ENCODE results near the gene CROCC2.

Gene CROCC2

GRCh38 chr2:240917684-240918257 is 11.6 kb downstream of the CROCC2 start:
- no peaks in the 10 kb centered on the region for H3K36me3 Mint-ChIP-seq (ENCODE audit: low read depth)
- H3K27me3 Mint-ChIP-seq (ENCODE audit: low read depth) = peaks cover 10% of the 10 kb centered on the region
- H3K4me3 Mint-ChIP-seq = no peak overlapping the region
- H3K9me3 Mint-ChIP-seq = no peaks in the 10 kb centered on the region
- H3K27ac Mint-ChIP-seq = no peak overlapping the region
- H3K4me1 Mint-ChIP-seq (ENCODE audit: low read depth) = no peaks in the 10 kb centered on the region

GRCh38 chr2:240918258-240919091 is 12.3 kb downstream of the CROCC2 start:
- no peak overlapping the region for H3K27ac Mint-ChIP-seq
- no peaks in the 10 kb centered on the region for H3K9me3 Mint-ChIP-seq
- no peak overlapping the region for H3K4me3 Mint-ChIP-seq
- H3K27me3 Mint-ChIP-seq (ENCODE audit: low read depth) = peaks cover 10% of the 10 kb centered on the region
- H3K36me3 Mint-ChIP-seq (ENCODE audit: low read depth) = no peaks in the 10 kb centered on the region
- H3K4me1 Mint-ChIP-seq (ENCODE audit: low read depth) = no peaks in the 10 kb centered on the region

- H3K4me1 Mint-ChIP-seq (ENCODE audit: low read depth) = no peaks in the 10 kb centered on the region
- no peaks in the 10 kb centered on the region for H3K36me3 Mint-ChIP-seq (ENCODE audit: low read depth)
- H3K4me3 Mint-ChIP-seq = no peak overlapping the region
- H3K27ac Mint-ChIP-seq = no peak overlapping the region
- peaks cover 10% of the 10 kb centered on the region for H3K27me3 Mint-ChIP-seq (ENCODE audit: low read depth)
- no peaks in the 10 kb centered on the region for H3K9me3 Mint-ChIP-seq
Measured at GRCh38 chr2:240919161-240919781, 13.1 kb downstream of the CROCC2 start.

DNA sequence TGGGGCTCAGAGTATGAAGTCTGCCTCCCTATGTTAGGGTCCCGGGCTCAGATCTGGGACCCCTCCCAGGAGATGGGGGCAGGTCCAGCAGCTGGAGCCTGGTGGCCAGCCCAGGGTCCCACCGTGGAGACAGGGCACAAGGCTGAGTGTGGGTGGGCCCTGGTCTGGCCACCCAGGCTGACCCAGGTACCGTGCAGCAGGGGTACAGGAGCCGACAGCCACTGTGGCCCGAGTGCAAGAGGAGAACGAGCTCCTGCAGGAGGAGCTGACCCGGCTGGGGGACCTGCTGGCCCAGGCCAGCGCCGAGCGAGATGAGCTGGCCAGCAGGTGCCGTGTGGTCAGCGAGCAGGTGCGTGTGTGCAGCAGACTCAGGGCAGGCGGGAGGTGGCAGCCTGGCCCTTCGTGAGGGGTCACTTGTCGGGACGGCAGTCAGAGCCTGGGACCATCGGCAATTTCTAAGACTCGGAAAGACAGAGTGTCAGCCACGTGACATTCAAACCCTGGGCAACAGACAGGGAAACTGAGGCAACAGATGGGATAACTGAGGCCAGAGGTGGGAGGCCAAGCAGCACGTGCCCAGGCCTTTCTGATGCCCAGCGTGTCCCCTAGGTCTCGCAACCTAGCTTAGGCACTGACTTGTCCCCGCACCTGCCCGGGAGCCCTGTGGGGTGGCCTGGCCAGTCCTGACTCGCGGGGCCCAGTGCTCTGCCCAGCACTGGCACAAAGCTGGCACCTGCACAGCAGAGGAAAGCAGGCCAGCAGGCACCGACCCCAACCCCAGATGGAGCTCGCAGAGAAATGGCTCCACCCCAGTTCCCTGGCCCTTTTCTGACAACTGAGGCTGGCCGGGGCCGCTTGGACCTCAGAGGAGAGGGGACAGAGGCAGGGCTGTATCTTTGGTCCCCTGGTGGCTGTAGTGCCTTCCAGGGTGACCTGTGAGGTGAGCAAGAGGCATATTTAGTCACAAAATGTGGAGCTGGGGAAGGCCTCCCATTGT is 13.9 kb downstream of the CROCC2 start:
- H3K9me3 Mint-ChIP-seq = no peaks in the 10 kb centered on the region
- H3K4me1 Mint-ChIP-seq (ENCODE audit: low read depth) = no peaks in the 10 kb centered on the region
- H3K36me3 Mint-ChIP-seq (ENCODE audit: low read depth) = no peaks in the 10 kb centered on the region
- H3K27ac Mint-ChIP-seq = no peak overlapping the region
- H3K27me3 Mint-ChIP-seq (ENCODE audit: low read depth) = peaks cover 10% of the 10 kb centered on the region
- H3K4me3 Mint-ChIP-seq = no peak overlapping the region

- Mint-ChIP-seq H3K4me3 (no peak overlapping the region), H3K27ac (no peak overlapping the region), H3K36me3 (ENCODE audit: low read depth) (no peaks in the 10 kb centered on the region), H3K4me1 (ENCODE audit: low read depth) (no peaks in the 10 kb centered on the region), H3K27me3 (ENCODE audit: low read depth) (peaks cover 4% of the 10 kb centered on the region), H3K9me3 (no peaks in the 10 kb centered on the region)
Measured at GRCh38 chr2:240920783-240921231, 14.7 kb downstream of the CROCC2 start.

- Mint-ChIP-seq H3K4me3 (no peak overlapping the region), H3K27ac (no peak overlapping the region), H3K4me1 (ENCODE audit: low read depth) (no peaks in the 10 kb centered on the region), H3K9me3 (no peaks in the 10 kb centered on the region), H3K27me3 (ENCODE audit: low read depth) (peaks cover 4% of the 10 kb centered on the region), H3K36me3 (ENCODE audit: low read depth) (no peaks in the 10 kb centered on the region)
Measured at GRCh38 chr2:240921311-240921994, 15.3 kb downstream of the CROCC2 start.

DNA sequence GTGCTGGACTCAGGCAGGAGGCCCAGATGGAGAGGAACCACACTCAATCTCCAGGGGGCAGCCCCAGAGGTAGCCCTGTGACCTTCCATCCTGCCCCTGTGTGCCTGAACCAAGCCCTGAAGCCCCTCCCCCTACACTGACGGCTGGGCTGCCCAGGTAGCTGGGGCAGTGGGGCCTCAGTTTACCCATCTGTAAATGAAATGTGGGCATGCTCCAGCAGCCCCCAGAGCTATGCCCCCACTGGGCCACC is 15.8 kb downstream of the CROCC2 start:
- H3K27ac Mint-ChIP-seq = no peak overlapping the region
- no peaks in the 10 kb centered on the region for H3K36me3 Mint-ChIP-seq (ENCODE audit: low read depth)
- peaks cover 4% of the 10 kb centered on the region for H3K27me3 Mint-ChIP-seq (ENCODE audit: low read depth)
- no peak overlapping the region for H3K4me3 Mint-ChIP-seq
- no peaks in the 10 kb centered on the region for H3K9me3 Mint-ChIP-seq
- H3K4me1 Mint-ChIP-seq (ENCODE audit: low read depth) = no peaks in the 10 kb centered on the region

DNA sequence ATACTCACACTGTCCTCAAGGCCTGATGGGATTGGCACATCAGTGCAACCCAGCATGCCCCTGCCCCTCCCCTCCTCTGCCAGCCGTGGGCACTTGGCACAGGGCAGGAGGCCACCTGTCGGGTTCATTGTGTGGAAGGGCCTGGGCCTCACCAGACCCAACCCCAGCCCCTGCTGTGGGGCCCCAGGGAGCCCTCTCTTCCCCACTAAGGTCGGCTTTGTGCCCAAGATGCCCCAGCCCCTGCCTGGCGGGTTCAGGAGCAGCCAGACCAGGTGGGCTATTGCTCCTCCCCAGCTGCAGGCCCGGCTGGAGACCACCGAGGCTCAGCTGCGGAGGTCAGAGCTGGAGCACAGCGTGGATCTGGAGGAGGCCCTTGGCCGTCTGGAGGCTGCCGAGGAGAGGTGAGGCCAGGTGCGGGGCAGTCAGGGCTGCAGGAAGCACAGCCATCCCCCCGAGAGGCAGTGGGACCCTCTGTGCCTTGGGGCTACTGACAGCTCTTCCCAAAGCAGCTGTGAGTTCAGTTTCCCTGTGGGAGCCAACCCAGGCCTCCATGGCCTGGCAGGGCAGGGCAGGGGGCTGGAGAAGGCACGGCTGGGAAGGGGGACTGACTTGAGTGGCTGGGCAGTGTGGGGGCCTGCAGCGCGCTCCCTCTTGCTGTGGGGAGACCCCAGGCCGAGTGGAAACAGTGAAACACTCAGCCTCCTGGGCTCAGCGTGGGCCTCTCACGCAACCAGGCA is 16.3 kb downstream of the CROCC2 start:
- no peak overlapping the region for H3K4me3 Mint-ChIP-seq
- no peaks in the 10 kb centered on the region for H3K4me1 Mint-ChIP-seq (ENCODE audit: low read depth)
- no peaks in the 10 kb centered on the region for H3K27me3 Mint-ChIP-seq (ENCODE audit: low read depth)
- no peaks in the 10 kb centered on the region for H3K9me3 Mint-ChIP-seq
- no peaks in the 10 kb centered on the region for H3K36me3 Mint-ChIP-seq (ENCODE audit: low read depth)
- no peak overlapping the region for H3K27ac Mint-ChIP-seq

DNA sequence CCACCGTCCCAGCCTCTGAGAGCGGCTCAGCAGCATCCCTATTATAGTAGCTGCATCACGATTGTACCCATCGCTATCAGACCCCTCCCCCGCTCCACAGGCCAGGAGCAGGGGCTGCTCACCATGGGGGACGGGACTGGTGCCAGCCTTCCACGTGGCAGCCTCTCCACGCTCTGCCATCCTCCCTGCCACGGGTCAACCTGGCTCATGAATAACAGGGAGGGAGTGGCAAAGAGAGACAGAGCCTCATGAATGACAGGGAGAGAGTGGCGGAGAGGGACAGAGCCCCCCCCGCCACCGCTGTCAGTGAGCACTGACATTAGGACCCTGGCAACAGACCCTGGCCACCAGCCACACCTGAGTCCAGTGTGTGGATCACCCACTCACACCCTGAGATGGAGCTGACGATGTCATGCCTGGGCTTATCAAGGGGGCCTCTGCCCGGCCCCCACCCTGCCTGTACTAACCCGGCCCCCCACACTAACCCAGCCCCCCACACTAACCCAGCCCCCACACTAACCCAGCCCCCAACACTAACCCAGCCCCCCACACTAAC is 16.9 kb downstream of the CROCC2 start:
- H3K36me3 Mint-ChIP-seq (ENCODE audit: low read depth) = no peaks in the 10 kb centered on the region
- no peaks in the 10 kb centered on the region for H3K9me3 Mint-ChIP-seq
- H3K27me3 Mint-ChIP-seq (ENCODE audit: low read depth) = no peaks in the 10 kb centered on the region
- no peaks in the 10 kb centered on the region for H3K4me1 Mint-ChIP-seq (ENCODE audit: low read depth)
- H3K27ac Mint-ChIP-seq = no peak overlapping the region
- no peak overlapping the region for H3K4me3 Mint-ChIP-seq

GRCh38 chr2:240925191-240925567 is 19.0 kb downstream of the CROCC2 start:
- Mint-ChIP-seq H3K9me3 (no peaks in the 10 kb centered on the region), H3K4me1 (ENCODE audit: low read depth) (no peaks in the 10 kb centered on the region), H3K27me3 (ENCODE audit: low read depth) (no peaks in the 10 kb centered on the region), H3K4me3 (no peak overlapping the region), H3K27ac (no peak overlapping the region), H3K36me3 (ENCODE audit: low read depth) (no peaks in the 10 kb centered on the region)

DNA sequence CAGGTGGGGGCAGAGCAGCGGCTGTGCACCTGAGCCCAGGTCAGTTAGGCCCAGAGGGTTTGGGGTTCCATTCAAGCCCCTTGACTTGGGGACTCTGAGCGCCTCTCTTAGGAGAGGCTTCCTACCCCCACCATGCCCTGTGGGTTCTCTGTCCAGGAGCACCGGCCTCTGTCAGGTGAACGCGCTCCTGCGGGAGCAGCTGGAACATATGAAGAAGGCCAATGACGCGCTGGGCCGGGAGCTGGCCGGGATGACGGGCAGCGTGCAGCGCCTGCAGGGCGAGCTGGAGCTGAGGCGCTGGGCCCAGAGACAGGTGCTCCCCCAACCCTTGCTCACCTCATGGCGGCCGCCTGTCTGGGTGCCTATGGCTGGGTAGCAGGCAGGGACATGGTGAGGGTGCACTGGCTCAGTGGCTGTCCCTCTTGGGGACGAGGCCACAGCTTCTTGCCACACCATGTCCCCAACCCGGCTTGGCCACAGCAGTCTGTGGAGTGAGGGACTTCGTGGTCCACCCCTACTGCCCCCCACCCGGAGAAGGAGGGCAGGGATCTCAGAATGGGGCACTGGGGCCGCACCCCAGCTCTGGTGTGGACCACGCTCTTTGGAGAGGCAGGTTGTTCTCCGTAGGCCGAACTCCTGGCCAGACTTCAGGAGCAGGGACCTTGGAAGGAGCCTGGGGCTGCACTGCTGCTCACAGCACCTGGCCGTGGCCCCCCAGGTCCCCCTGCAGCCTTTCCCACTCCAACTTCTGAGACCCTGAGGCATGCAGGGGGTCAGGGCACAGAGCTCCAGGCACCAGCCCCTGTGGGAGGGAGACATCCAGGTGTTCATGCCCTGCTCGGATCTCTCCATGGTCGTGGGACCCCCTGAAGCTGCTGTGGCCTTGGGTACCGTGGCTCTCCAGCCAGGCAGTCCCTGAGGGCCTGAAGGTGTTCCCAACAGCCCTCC is 19.7 kb downstream of the CROCC2 start:
- Mint-ChIP-seq H3K9me3 (no peaks in the 10 kb centered on the region), H3K4me1 (ENCODE audit: low read depth) (no peaks in the 10 kb centered on the region)

DNA sequence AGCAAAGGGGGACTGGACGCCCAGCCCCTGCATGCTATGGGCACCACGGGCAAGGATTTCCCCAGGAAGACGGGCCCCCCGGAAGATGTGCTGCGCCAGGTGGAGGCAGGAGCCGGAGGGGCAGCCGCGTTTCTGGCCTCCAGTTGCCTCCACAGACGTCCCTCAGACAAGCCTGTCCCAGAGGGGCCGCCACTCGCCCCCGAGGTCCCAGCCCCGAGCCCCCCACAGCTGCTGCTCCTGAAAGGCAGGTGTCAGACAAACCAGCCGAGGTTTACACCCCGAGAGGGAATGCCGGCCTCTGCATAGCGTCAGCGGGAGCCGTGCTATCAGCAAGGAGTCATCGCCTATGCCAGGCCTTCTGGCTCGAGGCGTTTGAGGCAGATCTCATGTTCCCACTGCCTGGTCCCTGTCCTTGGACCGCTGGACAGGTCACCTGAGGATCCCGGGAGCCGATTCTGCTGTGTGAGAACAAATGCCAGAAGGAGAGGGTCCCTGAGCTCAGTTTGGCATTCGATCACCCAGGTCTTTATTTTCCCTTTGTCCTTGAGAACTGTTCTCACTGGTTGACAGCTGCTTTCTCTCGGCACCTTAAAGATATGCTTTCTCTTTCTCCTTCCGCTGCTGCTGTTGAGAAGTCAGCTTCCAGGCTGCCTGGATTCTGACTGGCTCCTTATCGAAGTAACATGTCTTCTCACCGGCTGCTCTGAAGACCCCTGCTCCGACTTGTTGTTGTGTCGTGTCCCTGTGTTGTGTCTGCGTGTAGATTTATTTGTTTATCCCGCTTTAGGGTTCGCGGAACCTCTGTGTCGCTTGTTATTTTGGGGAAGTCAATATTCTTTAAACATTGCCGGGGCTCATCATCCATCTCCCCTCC is 20.6 kb downstream of the CROCC2 start:
- Mint-ChIP-seq H3K4me1 (ENCODE audit: low read depth) (no peaks in the 10 kb centered on the region), H3K27ac (no peak overlapping the region), H3K4me3 (no peak overlapping the region)

More for the DNA sequence above, 19.7 kb downstream of the CROCC2 start:
- H3K36me3 Mint-ChIP-seq (ENCODE audit: low read depth) = no peaks in the 10 kb centered on the region
- no peaks in the 10 kb centered on the region for H3K27me3 Mint-ChIP-seq (ENCODE audit: low read depth)
- no peak overlapping the region for H3K27ac Mint-ChIP-seq
- H3K4me3 Mint-ChIP-seq = no peak overlapping the region

More for the DNA sequence above, 20.6 kb downstream of the CROCC2 start:
- Mint-ChIP-seq H3K27me3 (ENCODE audit: low read depth) (no peaks in the 10 kb centered on the region), H3K9me3 (no peaks in the 10 kb centered on the region), H3K36me3 (ENCODE audit: low read depth) (no peaks in the 10 kb centered on the region)
